Measurements from ENCODE around the gene USF1. TPM values are rescaled to one million over a fixed set of nuclear protein-coding genes. Genes with fewer than 3 reads are reported as not detected.

Gene USF1, protein sequence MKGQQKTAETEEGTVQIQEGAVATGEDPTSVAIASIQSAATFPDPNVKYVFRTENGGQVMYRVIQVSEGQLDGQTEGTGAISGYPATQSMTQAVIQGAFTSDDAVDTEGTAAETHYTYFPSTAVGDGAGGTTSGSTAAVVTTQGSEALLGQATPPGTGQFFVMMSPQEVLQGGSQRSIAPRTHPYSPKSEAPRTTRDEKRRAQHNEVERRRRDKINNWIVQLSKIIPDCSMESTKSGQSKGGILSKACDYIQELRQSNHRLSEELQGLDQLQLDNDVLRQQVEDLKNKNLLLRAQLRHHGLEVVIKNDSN
- polyA plus RNA-seq (2013, experiment 1 of 2) = 22.4 TPM
- 21.8 TPM for polyA plus RNA-seq (2013, experiment 2 of 2)

- Histone ChIP-seq H2BK12ac (ENCODE audit: low read length in 2 of 2) (no peak within 1 kb of the TSS), H3K27ac (ENCODE audit: low read length, poor library complexity, severe bottlenecking) (peak within 1 kb of the TSS; percentile 92), H2BK5ac (ENCODE audit: low read depth, low read length, poor library complexity, severe bottlenecking) (peak within 1 kb of the TSS; percentile 53), H3K9me3 (ENCODE audit: control insufficient read depth, low read length) (peaks cover 15% of the 10 kb centered on the region), H3K14ac (ENCODE audit: low read length in 2 of 2) (no peak within 1 kb of the TSS), H2BK15ac (ENCODE audit: low read depth, poor library complexity, severe bottlenecking) (peak within 1 kb of the TSS; percentile 82), H4K8ac (ENCODE audit: low read length) (peak within 1 kb of the TSS; percentile 83), H3K4me2 (ENCODE audit: low read length, poor library complexity, severe bottlenecking) (peak within 1 kb of the TSS; percentile 95), H3K4me1 (ENCODE audit: control insufficient read depth, insufficient read depth, low read depth, low read length) (no peaks in the 10 kb centered on the region), H3K79me1 (replicated peaks; ENCODE audit: low read length, poor library complexity, severe bottlenecking) (peaks cover 15% of the 10 kb centered on the region), H3K23ac (ENCODE audit: low read length in 2 of 2) (no peak within 1 kb of the TSS), H2AK5ac (ENCODE audit: low read length, severe bottlenecking) (peak within 1 kb of the TSS; percentile 74), H2AFZ (ENCODE audit: low read depth, low read length) (peak within 1 kb of the TSS; percentile 36), H3K9ac (ENCODE audit: low read length) (peak within 1 kb of the TSS; percentile 98), H3K4ac (ENCODE audit: low read depth in 1 of 2, low read length in 2 of 2) (peak within 1 kb of the TSS; percentile 57 to 86), H3K18ac (ENCODE audit: low read depth in 1 of 2, low read length in 2 of 2) (peak within 1 kb of the TSS; percentile 82 to 93), H2BK120ac (ENCODE audit: low read depth, low read length) (peak within 1 kb of the TSS; percentile 87), H4K91ac (ENCODE audit: low read length) (peak within 1 kb of the TSS; percentile 59), H3K4me3 (ENCODE audit: insufficient read depth in 1 of 2, low read depth in 1 of 2, low read length in 2 of 2) (peak within 1 kb of the TSS; percentile 84 to 97), H3K27me3 (ENCODE audit: control insufficient read depth in 1 of 2, insufficient read depth in 1 of 2, low read length in 2 of 2) (no peaks in the 10 kb centered on the region), H3K36me3 (ENCODE audit: control insufficient read depth in 1 of 2, insufficient read depth in 2 of 2, low read depth in 1 of 2, low read length in 2 of 2) (peaks cover 17 to 22% of the 10 kb centered on the region in 2 experiments)
- 0% methylated on average over 19 of the region's 29 CpGs for WGBS
- peak; percentile 97 for DNase-seq
Observed at GRCh38 chr1:161045736-161046604, at the start of gene USF1. Gene USF1, minus strand, starts transcription at chr1:161045977. Its CDS starts 2,702 bp downstream, at chr1:161043275.

DNA sequence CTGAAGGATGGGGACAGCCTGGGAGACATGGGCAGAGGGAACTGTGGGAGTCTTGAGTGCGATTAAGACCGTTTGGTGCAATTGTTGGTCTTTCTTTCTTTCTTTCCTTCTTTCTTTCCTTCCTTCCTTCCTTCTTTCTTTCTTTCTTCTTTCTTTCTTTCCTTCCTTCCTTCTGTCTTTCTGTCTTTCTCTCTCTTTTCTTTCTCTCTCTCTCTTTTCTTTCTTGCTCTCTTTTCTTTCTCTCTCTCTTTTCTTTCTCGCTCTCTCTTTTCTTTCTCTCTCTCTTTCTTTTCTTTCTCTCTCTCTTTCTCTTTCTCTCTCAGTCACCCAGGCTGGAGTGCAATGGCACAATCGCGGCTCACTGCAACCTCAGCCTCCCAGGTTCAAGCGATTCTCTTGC, 49.5 kb upstream of the USF1 start:
- WGBS = 92% methylated on average over 6 of the region's 6 CpGs
- Histone ChIP-seq H2AK5ac (ENCODE audit: low read length, severe bottlenecking) (no peak overlapping the region), H3K18ac (ENCODE audit: low read depth in 1 of 2, low read length in 2 of 2) (no peak overlapping the region), H2BK12ac (ENCODE audit: low read length in 2 of 2) (no peak overlapping the region), H3K27ac (ENCODE audit: low read length, poor library complexity, severe bottlenecking) (no peak overlapping the region), H3K36me3 (ENCODE audit: control insufficient read depth in 1 of 2, insufficient read depth in 2 of 2, low read depth in 1 of 2, low read length in 2 of 2) (peaks cover 3 to 8% of the 10 kb centered on the region in 2 experiments), H4K91ac (ENCODE audit: low read length) (no peak overlapping the region), H3K79me1 (replicated peaks; ENCODE audit: low read length, poor library complexity, severe bottlenecking) (no peaks in the 10 kb centered on the region), H3K4me3 (ENCODE audit: insufficient read depth in 1 of 2, low read depth in 1 of 2, low read length in 2 of 2) (no peak overlapping the region), H3K23ac (ENCODE audit: low read length in 2 of 2) (no peak overlapping the region), H3K4me1 (ENCODE audit: control insufficient read depth, insufficient read depth, low read depth, low read length) (peaks cover 13% of the 10 kb centered on the region), H4K8ac (ENCODE audit: low read length) (no peak overlapping the region), H3K14ac (ENCODE audit: low read length in 2 of 2) (no peak overlapping the region), H2BK5ac (ENCODE audit: low read depth, low read length, poor library complexity, severe bottlenecking) (no peak overlapping the region), H2BK120ac (ENCODE audit: low read depth, low read length) (no peak overlapping the region), H2AFZ (ENCODE audit: low read depth, low read length) (no peak overlapping the region), H3K27me3 (ENCODE audit: control insufficient read depth in 1 of 2, insufficient read depth in 1 of 2, low read length in 2 of 2) (no peaks in the 10 kb centered on the region), H2BK15ac (ENCODE audit: low read depth, poor library complexity, severe bottlenecking) (no peak overlapping the region), H3K4ac (ENCODE audit: low read depth in 1 of 2, low read length in 2 of 2) (no peak overlapping the region), H3K4me2 (ENCODE audit: low read length, poor library complexity, severe bottlenecking) (no peak overlapping the region), H3K9me3 (ENCODE audit: control insufficient read depth, low read length) (no peaks in the 10 kb centered on the region), H3K9ac (ENCODE audit: low read length) (no peak overlapping the region)
- no peak for DNase-seq

GRCh38 chr1:161094481-161094880, 48.7 kb upstream of the USF1 start:
- Histone ChIP-seq H3K4ac (ENCODE audit: low read depth in 1 of 2, low read length in 2 of 2) (no peak overlapping the region), H3K36me3 (ENCODE audit: control insufficient read depth in 1 of 2, insufficient read depth in 2 of 2, low read depth in 1 of 2, low read length in 2 of 2) (peaks cover 0 to 2% of the 10 kb centered on the region in 2 experiments), H3K23ac (ENCODE audit: low read length in 2 of 2) (no peak overlapping the region), H2BK12ac (ENCODE audit: low read length in 2 of 2) (no peak overlapping the region), H2AFZ (ENCODE audit: low read depth, low read length) (no peak overlapping the region), H4K91ac (ENCODE audit: low read length) (no peak overlapping the region), H3K4me2 (ENCODE audit: low read length, poor library complexity, severe bottlenecking) (no peak overlapping the region), H2AK5ac (ENCODE audit: low read length, severe bottlenecking) (no peak overlapping the region), H2BK15ac (ENCODE audit: low read depth, poor library complexity, severe bottlenecking) (no peak overlapping the region), H2BK5ac (ENCODE audit: low read depth, low read length, poor library complexity, severe bottlenecking) (no peak overlapping the region), H3K9me3 (ENCODE audit: control insufficient read depth, low read length) (no peaks in the 10 kb centered on the region), H2BK120ac (ENCODE audit: low read depth, low read length) (no peak overlapping the region), H3K14ac (ENCODE audit: low read length in 2 of 2) (no peak overlapping the region), H3K27me3 (ENCODE audit: control insufficient read depth in 1 of 2, insufficient read depth in 1 of 2, low read length in 2 of 2) (no peaks in the 10 kb centered on the region), H3K4me1 (ENCODE audit: control insufficient read depth, insufficient read depth, low read depth, low read length) (peaks cover 13% of the 10 kb centered on the region), H3K4me3 (ENCODE audit: insufficient read depth in 1 of 2, low read depth in 1 of 2, low read length in 2 of 2) (no peak overlapping the region), H3K9ac (ENCODE audit: low read length) (no peak overlapping the region), H4K8ac (ENCODE audit: low read length) (no peak overlapping the region), H3K18ac (ENCODE audit: low read depth in 1 of 2, low read length in 2 of 2) (no peak overlapping the region), H3K27ac (ENCODE audit: low read length, poor library complexity, severe bottlenecking) (no peak overlapping the region), H3K79me1 (replicated peaks; ENCODE audit: low read length, poor library complexity, severe bottlenecking) (no peaks in the 10 kb centered on the region)
- no peak for DNase-seq
- WGBS = 95% methylated on average over 4 of the region's 14 CpGs

DNA sequence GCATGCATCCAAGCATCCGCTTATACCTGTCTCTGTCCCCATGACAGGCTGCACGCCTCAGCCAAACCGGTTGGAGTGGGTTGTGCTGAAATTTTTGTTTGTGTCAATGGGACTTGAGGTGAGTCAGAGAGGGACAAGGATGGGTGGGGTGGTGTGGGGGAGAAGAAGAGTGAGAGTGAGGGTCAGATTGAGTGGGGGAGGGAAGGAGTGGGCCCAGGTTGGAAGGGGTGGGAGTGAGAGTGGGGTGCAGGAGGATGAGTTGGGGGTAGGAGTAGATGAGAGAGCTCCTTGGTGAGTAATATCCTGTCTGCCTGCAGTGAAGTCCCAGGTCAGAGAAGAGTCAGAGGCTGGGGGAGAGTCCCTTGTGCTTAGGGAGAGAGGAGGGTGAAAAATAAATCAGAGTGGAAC, 46.8 kb upstream of the USF1 start:
- H3K14ac ChIP-seq (ENCODE audit: low read length in 2 of 2) = no peak overlapping the region
- no peak overlapping the region for H3K18ac ChIP-seq (ENCODE audit: low read depth in 1 of 2, low read length in 2 of 2)
- no peak overlapping the region for H4K8ac ChIP-seq (ENCODE audit: low read length)
- H3K23ac ChIP-seq (ENCODE audit: low read length in 2 of 2) = no peak overlapping the region
- H3K36me3 ChIP-seq (ENCODE audit: control insufficient read depth in 1 of 2, insufficient read depth in 2 of 2, low read depth in 1 of 2, low read length in 2 of 2) = no peaks in the 10 kb centered on the region
- H3K4me3 ChIP-seq (ENCODE audit: insufficient read depth in 1 of 2, low read depth in 1 of 2, low read length in 2 of 2) = no peak overlapping the region
- H2BK120ac ChIP-seq (ENCODE audit: low read depth, low read length) = no peak overlapping the region
- WGBS = 64% methylated on average over 3 of the region's 3 CpGs
- H3K79me1 ChIP-seq (replicated peaks; ENCODE audit: low read length, poor library complexity, severe bottlenecking) = no peaks in the 10 kb centered on the region
- no peaks in the 10 kb centered on the region for H3K27me3 ChIP-seq (ENCODE audit: control insufficient read depth in 1 of 2, insufficient read depth in 1 of 2, low read length in 2 of 2)
- peak overlapping the region; percentile 21 for H4K91ac ChIP-seq (ENCODE audit: low read length)
- H3K4ac ChIP-seq (ENCODE audit: low read depth in 1 of 2, low read length in 2 of 2) = no peak overlapping the region
- H2BK12ac ChIP-seq (ENCODE audit: low read length in 2 of 2) = no peak overlapping the region
- H3K9ac ChIP-seq (ENCODE audit: low read length) = no peak overlapping the region
- no peak overlapping the region for H2AK5ac ChIP-seq (ENCODE audit: low read length, severe bottlenecking)
- H2BK15ac ChIP-seq (ENCODE audit: low read depth, poor library complexity, severe bottlenecking) = no peak overlapping the region
- H3K4me2 ChIP-seq (ENCODE audit: low read length, poor library complexity, severe bottlenecking) = no peak overlapping the region
- H3K9me3 ChIP-seq (ENCODE audit: control insufficient read depth, low read length) = no peaks in the 10 kb centered on the region
- H2AFZ ChIP-seq (ENCODE audit: low read depth, low read length) = no peak overlapping the region
- no peak for DNase-seq
- H3K4me1 ChIP-seq (ENCODE audit: control insufficient read depth, insufficient read depth, low read depth, low read length) = peaks cover 8% of the 10 kb centered on the region
- no peak overlapping the region for H3K27ac ChIP-seq (ENCODE audit: low read length, poor library complexity, severe bottlenecking)
- no peak overlapping the region for H2BK5ac ChIP-seq (ENCODE audit: low read depth, low read length, poor library complexity, severe bottlenecking)
